HEK293 (cell line): ENCODE measurements around the gene CSMD2.

Experiments
- CTCF ChIA-PET: fragments of 350-600 bp; formaldehyde crosslinking; extraction: SDS; loops from one replicate; lab custom pipeline; 2021; ENCODE audit warnings: antibody characterized with exemption; lab: Yijun Ruan, JAX
- POLR2A ChIA-PET: fragments of 300-600 bp; formaldehyde crosslinking; extraction: SDS; loops from one replicate; lab custom pipeline; 2020; ENCODE audit warnings: antibody characterized with exemption, inconsistent platforms; lab: Yijun Ruan, JAX
- H3K27ac ChIP-seq: fragments of 200-500 bp; sonication (Bioruptor generic); 2 replicates; pipeline ENCODE4 v1.5.1; 2014; ENCODE audit warnings: low read depth, low read length, control low read depth, inconsistent platforms; ENCODE audit errors: extremely low read depth
- H3K36me3 ChIP-seq, 2 experiments: fragments of 200-500 bp in 1 of 2; sonication (Bioruptor generic) in 1 of 2; 1 replicate in 1 of 2; 2 replicates in 1 of 2; pipeline ENCODE4 v1.5.1; 2014 to 2017; ENCODE audit warnings: inconsistent platforms in 2 of 2, low read length in 2 of 2; ENCODE audit not compliant: control insufficient read depth in 2 of 2, insufficient read depth in 1 of 2
- H3K4me1 ChIP-seq: fragments of 200-500 bp; sonication (Bioruptor generic); 2 replicates; pipeline ENCODE4 v1.5.1; 2014; ENCODE audit warnings: mild to moderate bottlenecking, low read length, inconsistent platforms; ENCODE audit not compliant: control insufficient read depth, insufficient read depth
- H3K4me3 ChIP-seq: 2 replicates; pipeline ENCODE4 v1.5.1; 2011; ENCODE audit warnings: low read depth, mild to moderate bottlenecking, control low read depth, low read length, moderate library complexity
- H3K9me3 ChIP-seq: fragments of 200-500 bp; sonication (Bioruptor generic); 2 replicates; pipeline ENCODE4 v1.5.1; 2014; ENCODE audit warnings: low read depth, low read length, inconsistent platforms; ENCODE audit not compliant: control insufficient read depth, insufficient read depth
- AEBP2 ChIP-seq: fragments of 450-650 bp; formaldehyde crosslinking; IDR thresholded peaks from 2 replicates; pipeline ENCODE4 v1.5.1; 2016; ENCODE audit warnings: missing biosample characterization, missing genetic modification characterization, borderline replicate concordance
- FEZF1 ChIP-seq: fragments of 450-650 bp; formaldehyde crosslinking; IDR thresholded peaks from 2 replicates; pipeline ENCODE4 v1.5.1; 2016; ENCODE audit warnings: missing biosample characterization, missing genetic modification characterization
- GLIS2 ChIP-seq: fragments of 450-650 bp; formaldehyde crosslinking; IDR thresholded peaks from 2 replicates; pipeline ENCODE4 v1.5.1; 2016; ENCODE audit warnings: missing biosample characterization, missing genetic modification characterization
- OSR2 ChIP-seq: fragments of 450-650 bp; formaldehyde crosslinking; IDR thresholded peaks from 2 replicates; pipeline ENCODE4 v1.5.1; 2016; ENCODE audit warnings: missing biosample characterization, missing genetic modification characterization
- OVOL3 ChIP-seq: fragments of 450-650 bp; formaldehyde crosslinking; IDR thresholded peaks from 2 replicates; pipeline ENCODE4 v1.5.1; 2016; ENCODE audit warnings: missing biosample characterization, missing genetic modification characterization
- PRDM10 ChIP-seq: fragments of 450-650 bp; formaldehyde crosslinking; IDR thresholded peaks from 2 replicates; pipeline ENCODE4 v1.5.1; 2016; ENCODE audit warnings: missing biosample characterization, missing genetic modification characterization
- SP7 ChIP-seq: fragments of 450-650 bp; formaldehyde crosslinking; IDR thresholded peaks from 2 replicates; pipeline ENCODE4 v1.5.1; 2016; ENCODE audit warnings: missing biosample characterization, missing genetic modification characterization
- ZBTB7A ChIP-seq: fragments of 450-650 bp; formaldehyde crosslinking; IDR thresholded peaks from 2 replicates; pipeline ENCODE4 v1.5.1; 2016; ENCODE audit warnings: low read depth, missing biosample characterization, missing genetic modification characterization
- ZEB2 ChIP-seq: fragments of 450-650 bp; formaldehyde crosslinking; IDR thresholded peaks from 2 replicates; pipeline ENCODE4 v1.5.1; 2016; ENCODE audit warnings: missing biosample characterization, missing genetic modification characterization
- ZNF114 ChIP-seq: fragments of 450-650 bp; formaldehyde crosslinking; IDR thresholded peaks from 2 replicates; pipeline ENCODE4 v1.5.0; 2017; ENCODE audit warnings: missing biosample characterization, missing genetic modification characterization
- ZNF169 ChIP-seq: fragments of 450-650 bp; formaldehyde crosslinking; IDR thresholded peaks from 2 replicates; pipeline ENCODE4 v1.5.1; 2016; ENCODE audit warnings: missing biosample characterization, missing genetic modification characterization
- ZNF223 ChIP-seq: fragments of 450-650 bp; formaldehyde crosslinking; IDR thresholded peaks from 2 replicates; pipeline ENCODE4 v1.5.1; 2016; ENCODE audit warnings: missing biosample characterization, missing genetic modification characterization
- ZNF26 ChIP-seq: fragments of 450-650 bp; formaldehyde crosslinking; IDR thresholded peaks from 2 replicates; pipeline ENCODE4 v1.5.1; 2016; ENCODE audit warnings: missing biosample characterization, missing genetic modification characterization
- ZNF341 ChIP-seq: fragments of 450-650 bp; formaldehyde crosslinking; IDR thresholded peaks from 2 replicates; pipeline ENCODE4; 2016; ENCODE audit warnings: low read depth, missing biosample characterization, missing genetic modification characterization
- ZNF624 ChIP-seq: fragments of 450-650 bp; formaldehyde crosslinking; IDR thresholded peaks from 2 replicates; pipeline ENCODE4 v1.5.1; 2017; ENCODE audit warnings: missing biosample characterization, missing genetic modification characterization
- ZNF654 ChIP-seq: fragments of 450-650 bp; formaldehyde crosslinking; IDR thresholded peaks from 2 replicates; pipeline ENCODE4 v1.5.1; 2016; ENCODE audit warnings: low read depth, missing biosample characterization, missing genetic modification characterization
- ZNF670 ChIP-seq: fragments of 450-650 bp; formaldehyde crosslinking; IDR thresholded peaks from 2 replicates; pipeline ENCODE4 v1.5.1; 2016; ENCODE audit warnings: missing biosample characterization, missing genetic modification characterization, low read depth
- ZNF692 ChIP-seq: fragments of 450-650 bp; formaldehyde crosslinking; IDR thresholded peaks from 2 replicates; pipeline ENCODE4 v1.5.1; 2016; ENCODE audit warnings: missing biosample characterization, missing genetic modification characterization
- ZSCAN16 ChIP-seq: fragments of 450-650 bp; formaldehyde crosslinking; IDR thresholded peaks from 2 replicates; pipeline ENCODE4 v1.5.1; 2016; ENCODE audit warnings: missing biosample characterization, missing genetic modification characterization
- ZSCAN5A ChIP-seq: fragments of 450-650 bp; formaldehyde crosslinking; IDR thresholded peaks from 2 replicates; pipeline ENCODE4 v1.5.1; 2016; ENCODE audit warnings: missing biosample characterization, missing genetic modification characterization

CSMD2 gene

GRCh38 chr1:33508151-33508550, 656.9 kb downstream of the CSMD2 start:
- ChIA-PET CTCF (no interaction called here), POLR2A (no interaction called here)
- Histone ChIP-seq H3K36me3 (no peaks in the 10 kb centered on the region), H3K4me1 (no peaks in the 10 kb centered on the region), H3K4me3 (no peak overlapping the region), H3K27ac (no peak overlapping the region), H3K9me3 (no peaks in the 10 kb centered on the region)
- TF ChIP-seq ZNF624 (no peak), ZNF223 (tag by site-specific recombination) (no peak), ZNF692 (no peak), GLIS2 (tag by site-specific recombination) (no peak), ZNF114 (tag by site-specific recombination) (no peak), ZNF670 (tag by site-specific recombination) (no peak), OSR2 (tag by site-specific recombination) (no peak), ZNF169 (tag by site-specific recombination) (no peak), FEZF1 (tag by site-specific recombination) (no peak), AEBP2 (tag by site-specific recombination) (no peak), ZNF26 (no peak), PRDM10 (tag by site-specific recombination) (no peak), ZBTB7A (tag by site-specific recombination) (no peak), ZNF654 (tag by site-specific recombination) (no peak), ZSCAN16 (no peak), ZEB2 (tag by site-specific recombination) (no peak), OVOL3 (tag by site-specific recombination) (no peak), ZSCAN5A (tag by site-specific recombination) (no peak), SP7 (no peak), ZNF341 (tag by site-specific recombination) (no peak)
